HG03064 (cell line): ENCODE data around the gene BCL6.

Experiments used
- ATAC-seq: cut with Tn5 transposase; IDR thresholded peaks from one replicate; pipeline ENCODE4 v1.9.1; 2021; ENCODE audit warnings: low read depth; ENCODE audit not compliant: unreplicated experiment

BCL6 gene

DNA sequence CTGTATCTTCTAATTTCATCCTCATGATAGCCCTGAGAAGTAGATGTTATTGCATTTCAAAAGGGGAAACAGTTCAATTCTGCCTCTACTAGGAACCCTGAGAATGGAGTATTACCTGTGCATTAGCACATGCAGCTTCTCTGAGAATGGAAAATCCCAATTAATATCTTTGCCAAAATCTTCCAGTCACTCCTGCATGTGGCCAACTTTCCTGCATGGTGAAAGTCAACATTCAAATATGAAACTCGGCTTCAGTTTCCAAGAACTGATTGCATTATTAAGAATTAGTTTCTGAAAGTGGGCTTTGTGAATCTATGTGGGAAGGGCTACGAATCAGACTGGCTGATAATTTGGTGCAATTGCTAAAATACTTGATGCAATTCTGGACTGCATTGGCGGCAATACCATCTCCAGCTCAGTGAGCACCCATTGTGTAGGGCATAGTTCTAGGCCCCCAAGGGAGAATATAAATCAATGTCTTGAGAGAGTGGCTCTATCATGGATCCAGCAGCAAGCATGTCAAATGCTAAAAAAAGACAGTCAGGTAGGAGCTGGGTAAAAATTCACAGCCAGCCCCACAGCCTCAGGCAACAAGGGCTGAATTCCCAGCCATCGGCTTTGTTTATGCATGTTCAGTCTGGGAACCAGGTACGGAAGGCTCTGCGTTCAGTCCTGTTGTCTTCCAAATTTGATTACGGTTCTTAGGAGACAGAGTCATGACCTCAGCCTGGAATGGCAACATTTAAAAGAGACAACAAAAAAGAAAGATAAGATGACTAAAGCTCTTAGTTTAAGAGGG, 18.8 kb upstream of the BCL6 start:
- no peak for ATAC-seq

DNA sequence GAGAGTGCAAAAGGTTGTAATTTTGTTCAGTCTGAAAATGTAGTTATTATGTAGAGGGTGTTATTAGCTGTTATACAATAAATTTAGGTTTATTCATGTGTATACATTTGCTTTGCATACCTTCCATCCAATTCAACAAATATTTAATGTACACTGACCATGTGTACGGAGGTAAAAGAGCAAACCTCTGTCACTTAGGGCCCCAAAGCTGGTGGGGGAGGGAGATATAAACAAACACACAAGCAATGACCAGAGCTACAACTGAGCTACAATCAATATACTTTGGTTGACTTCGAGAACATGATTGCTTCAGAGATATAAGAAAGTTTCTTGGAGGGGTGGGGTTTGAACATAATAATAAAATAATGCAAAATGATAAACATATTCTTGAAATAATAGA, 17.5 kb upstream of the BCL6 start:
- no peak for ATAC-seq

DNA sequence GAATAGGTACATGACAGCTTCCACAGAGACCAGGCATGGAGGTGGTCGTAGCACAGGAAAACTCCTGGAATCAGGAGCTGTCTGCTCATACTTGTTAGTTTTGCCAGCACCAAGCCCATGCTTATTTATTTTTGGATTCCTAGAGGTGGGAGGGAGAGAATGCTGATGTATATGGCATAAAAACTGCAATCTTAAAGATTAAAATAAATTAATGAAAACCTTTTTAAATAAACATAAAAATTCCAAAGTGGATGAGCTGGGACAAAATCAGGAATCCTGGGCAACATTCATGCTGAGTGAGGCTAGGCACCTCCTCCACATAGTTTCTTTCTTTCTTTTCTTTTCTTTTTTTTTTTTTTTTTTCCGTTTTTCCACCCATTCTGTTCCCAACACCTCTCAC, 14.3 kb upstream of the BCL6 start:
- ATAC-seq = no peak

DNA sequence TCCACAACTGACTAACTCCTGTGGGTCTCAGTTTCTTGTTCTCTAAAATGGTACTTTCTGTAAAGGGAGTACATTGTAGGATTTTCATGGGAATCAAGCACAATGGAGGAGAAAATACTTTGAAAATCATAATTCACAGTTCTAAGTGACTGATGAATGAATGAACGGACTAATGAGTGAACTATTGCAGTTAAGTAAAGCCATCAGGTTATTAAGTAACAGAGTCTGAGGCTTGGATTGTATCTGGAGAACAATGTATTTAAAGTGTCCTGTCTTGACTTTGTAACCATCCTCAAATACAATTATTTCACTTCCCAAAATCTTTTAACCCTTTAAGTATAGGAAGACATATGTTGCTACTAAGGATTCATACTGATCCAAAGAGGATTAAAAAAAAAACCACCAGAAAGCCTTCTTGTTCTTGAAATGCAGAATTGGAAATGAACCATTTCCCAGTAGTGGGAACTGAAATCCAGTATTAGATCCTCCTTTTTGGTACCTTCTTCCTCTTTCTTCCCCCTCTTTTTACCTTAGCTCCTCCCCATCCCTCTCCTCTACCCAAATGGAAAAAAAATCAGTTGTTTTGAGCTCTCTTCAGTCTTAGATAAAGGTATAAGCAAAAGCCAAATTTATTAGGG, 13.2 kb upstream of the BCL6 start:
- ATAC-seq = no peak

DNA sequence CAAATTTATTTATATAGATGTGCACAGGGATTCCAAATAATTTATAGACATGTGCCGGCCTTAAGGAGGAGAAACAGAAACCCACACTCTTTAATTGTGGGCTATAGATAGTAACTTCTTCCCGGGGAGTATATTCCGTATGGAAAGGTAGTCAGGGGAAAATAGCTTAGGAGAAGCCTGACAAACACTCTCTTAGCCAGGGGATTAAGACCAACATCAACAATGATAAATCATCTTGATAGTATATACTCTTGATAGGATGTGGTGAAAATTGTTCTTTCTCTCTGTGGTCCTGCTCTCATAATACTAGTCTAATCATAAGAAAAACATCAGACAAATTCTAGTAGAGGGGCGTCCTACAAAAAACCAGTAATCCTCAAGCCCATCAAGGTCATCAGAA, 8.2 kb upstream of the BCL6 start:
- ATAC-seq = no peak

DNA sequence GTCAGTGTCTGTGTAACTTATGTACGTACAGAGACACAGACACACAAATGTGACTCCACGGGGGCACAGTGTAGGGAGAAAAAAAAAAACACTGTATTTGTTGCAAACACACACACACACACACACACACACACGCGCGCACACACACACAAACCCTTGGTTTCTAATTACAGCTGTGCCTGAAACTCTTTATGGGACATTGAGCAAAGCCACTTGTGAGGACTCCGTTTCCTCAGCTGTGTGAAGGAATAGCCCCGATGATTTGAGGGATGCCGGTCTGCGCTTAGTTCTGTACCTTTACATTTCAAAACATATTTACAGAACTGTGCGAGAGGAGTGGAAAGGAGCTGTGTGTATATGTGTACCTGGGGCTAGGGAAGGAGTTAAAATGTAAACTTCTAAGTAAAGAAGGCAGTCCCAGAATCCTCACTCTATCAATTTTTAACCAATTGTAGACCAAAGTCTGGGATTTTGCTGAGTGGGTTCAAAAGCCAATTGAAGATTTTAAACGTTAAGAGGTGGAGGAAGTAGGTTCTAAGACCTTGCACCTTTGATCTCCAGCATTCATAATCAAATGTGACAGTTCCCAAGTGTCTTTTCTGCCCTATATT, 5.3 kb upstream of the BCL6 start:
- ATAC-seq = no peak

DNA sequence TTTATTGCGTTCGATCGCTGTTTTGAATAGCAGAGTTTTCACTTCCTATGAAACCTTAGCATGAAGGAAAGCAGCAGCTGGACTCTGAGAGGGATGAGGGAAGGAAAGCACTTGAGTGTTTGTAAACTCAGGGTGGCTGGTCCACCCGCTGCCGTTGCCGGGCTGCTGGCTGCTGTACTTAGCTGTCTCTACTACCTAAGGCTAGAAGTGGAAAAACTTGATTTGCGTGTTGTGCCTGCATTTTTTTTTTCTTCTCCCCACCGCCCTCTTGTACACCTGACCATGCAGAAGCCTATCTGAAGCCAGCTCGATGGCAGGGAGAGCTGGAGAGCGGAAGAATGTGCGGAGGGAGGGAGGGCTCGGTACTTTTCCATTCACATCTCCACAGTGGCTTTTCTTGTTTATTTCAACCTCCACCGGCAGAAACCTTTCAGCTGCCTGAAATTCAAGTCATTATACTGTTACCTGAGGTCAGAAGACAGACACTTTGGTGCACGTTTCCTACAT, 4.8 kb upstream of the BCL6 start:
- no peak for ATAC-seq

DNA sequence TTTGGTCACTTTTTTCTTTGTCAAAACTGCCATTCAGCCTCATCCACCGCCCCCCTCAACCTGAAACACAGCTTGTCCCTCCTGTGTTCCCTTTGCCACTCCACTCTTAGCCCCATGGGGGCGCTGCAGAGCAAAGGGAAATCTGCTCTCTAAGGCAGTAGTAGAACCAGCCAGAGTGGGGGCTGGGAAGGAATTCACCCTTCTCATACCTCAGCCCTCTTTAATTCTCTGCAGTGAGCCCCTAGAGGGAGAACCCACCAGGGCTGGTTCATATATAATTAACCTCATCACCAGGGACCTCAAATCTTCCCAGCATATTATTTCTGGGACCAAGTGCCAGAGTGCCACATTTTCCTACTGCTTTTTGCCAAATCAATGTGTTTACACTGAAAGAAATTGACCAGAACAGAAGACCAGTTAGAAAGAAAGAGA, 2.8 kb upstream of the BCL6 start:
- ATAC-seq = no peak

DNA sequence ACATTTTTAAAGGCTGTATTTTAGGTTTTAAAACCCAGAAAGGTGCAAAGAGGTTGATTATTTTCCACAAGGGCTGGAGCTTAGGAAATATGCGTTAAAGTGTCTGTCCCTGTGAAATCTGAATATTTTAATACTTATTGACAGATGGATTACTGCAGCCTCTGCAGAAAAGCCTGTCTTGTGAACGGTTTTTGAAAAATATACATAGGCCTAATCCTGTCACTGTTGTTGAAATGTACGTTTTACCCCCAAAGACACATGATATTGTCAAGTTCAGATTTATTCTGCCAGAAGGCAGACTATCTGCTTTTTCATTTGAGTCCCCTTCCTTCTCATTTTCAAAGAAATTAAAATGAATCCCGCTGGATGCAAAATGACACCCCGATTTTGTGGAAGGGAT, 2.2 kb upstream of the BCL6 start:
- ATAC-seq = no peak

DNA sequence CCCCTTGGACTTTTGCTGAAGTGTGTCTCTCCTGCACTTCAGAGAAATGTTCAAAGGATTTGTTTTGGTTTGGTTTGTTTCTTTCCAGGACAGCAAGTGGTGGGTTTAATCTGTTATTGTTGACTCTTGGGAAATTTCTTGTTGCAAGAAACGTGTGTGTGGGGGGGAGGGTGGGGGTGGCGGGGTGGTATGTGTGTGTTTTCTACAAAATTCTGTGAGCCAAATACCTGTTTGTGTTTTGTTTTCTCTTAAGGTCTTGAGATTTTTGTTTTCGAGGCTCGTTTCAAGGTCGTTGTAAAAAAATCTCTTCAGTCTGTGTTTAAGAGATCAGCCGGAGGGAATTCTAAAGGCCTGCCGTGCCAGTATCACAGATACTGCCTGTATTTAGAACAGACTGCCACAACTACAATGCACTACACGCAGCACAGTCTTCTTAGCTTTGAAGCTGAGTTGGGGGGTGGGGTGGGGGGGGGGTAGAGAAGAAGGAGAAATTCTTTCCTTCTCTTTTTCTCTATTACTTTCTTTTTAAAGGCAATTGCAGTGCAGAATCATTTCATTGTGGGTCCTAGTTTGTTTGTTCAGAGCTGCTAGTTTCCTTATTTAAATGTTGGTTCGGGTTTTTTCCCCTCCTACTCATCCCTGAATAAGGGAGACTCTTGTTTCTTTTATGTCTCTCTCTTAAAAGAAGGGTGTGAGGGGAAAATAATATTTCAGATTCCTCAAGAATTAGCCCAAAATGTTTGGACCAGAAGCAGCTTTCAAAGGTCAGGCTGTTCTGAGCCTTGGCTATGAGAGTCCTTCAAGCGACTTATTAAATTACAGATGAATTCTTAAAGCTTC, 1.4 kb upstream of the BCL6 start:
- no peak for ATAC-seq

DNA sequence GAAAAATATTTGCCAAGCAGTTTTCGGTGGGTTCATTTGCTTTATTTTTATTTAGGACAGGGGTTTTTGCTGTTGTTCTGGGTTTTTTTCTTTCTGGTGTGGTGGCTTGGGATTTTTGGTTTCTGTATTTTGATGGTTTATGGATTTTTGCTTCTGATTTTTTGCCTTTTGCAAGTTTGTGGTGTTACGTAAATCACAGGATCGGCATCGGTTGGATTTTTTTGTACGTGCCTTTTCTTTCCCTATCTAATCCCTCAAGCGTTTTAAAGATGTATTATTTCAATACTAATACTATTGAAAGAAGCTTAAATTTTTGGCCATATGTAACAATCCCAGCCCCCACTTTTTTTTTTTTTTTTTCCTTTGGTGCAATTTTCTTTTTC, 782 bp upstream of the BCL6 start:
- ATAC-seq = no peak

DNA sequence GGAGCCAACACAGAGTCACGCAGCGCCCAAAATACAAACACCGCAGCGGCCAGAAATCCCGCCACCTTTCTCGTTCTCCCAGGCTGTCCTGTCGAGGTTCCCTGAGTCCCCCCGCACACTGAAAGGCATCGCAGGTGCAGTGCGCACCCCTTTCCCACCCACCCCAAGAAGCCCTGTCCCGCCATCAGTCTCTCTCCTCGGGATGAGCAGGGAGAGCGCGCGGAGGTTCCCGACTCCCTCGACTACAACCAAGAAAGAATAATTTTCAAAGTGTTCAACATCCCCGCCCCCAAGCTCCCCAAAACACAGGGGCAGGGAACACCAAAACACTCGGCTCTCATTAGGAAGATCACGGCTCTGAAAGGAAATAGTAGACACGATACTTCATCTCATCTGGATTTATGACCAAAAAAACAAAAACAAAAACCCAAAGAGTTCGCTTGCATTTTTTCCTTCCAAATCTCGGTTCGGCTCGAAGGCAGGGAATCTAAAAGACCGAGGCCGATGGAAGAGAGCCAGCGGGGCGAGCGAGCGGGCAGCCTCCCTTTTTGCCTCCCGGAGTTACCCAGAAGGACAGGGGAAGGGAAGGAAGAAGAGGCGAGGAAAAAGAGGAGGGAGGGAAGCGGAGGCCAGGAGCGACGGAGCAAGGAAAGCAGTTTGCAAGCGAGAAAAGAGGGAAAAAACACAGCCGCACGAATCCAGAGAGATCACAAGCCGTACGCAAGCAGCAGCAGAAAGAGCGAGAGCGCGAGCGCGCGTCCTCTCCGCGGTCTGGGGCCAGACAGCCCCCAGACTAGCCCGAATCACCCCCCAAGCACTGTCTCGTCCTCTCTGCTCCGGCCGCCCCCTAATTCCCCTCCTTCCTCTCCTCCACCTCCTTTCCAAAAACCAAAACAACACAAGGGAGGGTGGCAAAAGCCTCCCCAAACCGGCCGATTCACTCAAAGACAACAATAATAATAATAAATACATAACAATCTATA, 808 bp downstream of the BCL6 start:
- ATAC-seq = no peak

DNA sequence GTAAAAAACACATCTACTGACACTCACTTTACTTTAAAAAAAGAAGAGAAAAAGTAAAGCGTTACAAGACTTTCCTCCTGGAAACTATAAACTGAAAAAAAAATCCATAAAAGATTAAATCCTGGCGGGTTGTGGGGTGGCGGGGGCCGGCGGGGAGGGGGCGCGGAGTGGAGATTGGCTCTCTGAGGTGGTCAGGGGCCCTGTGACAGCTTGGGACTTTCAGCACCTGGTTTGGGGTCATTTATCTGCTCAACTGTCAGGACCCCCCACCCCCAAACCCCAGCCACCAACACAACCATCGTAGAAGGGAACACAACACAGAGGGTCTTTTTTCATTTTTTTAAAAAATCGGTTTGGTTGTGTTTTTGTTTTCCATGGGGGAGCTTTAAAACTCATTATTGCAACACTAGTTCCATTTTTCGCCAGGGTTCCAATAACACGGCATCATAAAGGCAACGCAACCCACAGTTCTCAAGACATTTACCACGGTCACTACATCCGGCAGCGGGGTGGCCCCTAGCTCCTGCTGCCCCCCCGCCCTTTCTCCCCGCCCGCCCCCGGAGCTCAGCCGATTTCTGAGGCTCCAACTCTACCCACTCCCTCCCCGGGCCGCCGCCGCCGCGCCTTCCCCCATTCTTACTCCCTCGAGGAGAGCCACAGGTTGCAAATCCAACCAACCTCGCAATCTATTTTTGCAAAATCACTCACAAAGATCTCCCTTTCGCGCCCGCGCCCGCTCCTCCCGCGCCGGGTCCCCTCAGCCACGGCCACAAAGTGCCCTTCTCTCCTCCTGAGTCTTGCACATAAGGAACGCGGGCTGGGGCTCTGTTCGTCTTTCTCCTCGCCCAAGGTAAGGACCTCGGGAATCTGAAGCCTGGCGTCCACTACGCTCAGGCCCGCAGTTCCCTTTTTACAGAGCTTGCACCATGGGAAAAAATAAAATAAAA, 1.8 kb downstream of the BCL6 start:
- no peak for ATAC-seq

DNA sequence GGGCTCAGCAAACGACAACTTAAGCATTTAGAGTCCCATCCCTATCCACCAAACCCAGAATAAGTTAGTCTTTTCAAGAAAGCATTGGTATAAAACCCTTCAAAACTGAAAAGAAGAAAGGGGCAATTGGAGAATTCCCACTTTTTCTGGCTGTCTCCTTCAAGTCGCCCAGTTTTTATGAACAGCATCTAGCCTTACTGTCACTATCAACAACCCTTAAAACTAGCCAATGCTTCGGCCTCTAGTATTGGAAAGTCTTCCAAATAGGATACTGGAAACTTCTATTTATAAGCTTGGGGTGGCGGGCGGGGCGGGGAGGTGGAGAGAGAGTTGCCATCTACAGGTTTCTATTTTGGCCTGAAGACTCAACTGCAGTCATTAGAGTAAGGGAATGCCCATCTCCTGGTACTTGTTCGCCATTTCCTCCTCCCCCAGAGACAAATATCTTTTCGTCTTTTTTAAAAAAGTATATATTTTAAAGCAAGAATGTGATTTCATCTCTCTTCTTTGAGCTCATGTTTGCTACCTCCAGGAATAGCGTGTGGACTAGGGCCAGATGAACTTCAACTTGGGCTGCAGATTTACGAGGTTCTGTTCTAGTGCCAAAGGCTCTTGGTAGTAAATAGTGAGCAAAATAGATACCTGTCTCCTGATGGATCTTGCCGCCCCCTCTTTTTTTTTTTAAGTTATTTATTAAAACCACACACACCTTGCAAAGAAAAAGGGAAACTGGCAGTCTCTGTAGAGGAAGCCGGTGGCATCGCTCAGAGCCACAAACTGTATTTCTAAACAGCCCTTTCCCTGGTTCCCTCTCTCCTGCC, 2.7 kb downstream of the BCL6 start:
- no peak for ATAC-seq

DNA sequence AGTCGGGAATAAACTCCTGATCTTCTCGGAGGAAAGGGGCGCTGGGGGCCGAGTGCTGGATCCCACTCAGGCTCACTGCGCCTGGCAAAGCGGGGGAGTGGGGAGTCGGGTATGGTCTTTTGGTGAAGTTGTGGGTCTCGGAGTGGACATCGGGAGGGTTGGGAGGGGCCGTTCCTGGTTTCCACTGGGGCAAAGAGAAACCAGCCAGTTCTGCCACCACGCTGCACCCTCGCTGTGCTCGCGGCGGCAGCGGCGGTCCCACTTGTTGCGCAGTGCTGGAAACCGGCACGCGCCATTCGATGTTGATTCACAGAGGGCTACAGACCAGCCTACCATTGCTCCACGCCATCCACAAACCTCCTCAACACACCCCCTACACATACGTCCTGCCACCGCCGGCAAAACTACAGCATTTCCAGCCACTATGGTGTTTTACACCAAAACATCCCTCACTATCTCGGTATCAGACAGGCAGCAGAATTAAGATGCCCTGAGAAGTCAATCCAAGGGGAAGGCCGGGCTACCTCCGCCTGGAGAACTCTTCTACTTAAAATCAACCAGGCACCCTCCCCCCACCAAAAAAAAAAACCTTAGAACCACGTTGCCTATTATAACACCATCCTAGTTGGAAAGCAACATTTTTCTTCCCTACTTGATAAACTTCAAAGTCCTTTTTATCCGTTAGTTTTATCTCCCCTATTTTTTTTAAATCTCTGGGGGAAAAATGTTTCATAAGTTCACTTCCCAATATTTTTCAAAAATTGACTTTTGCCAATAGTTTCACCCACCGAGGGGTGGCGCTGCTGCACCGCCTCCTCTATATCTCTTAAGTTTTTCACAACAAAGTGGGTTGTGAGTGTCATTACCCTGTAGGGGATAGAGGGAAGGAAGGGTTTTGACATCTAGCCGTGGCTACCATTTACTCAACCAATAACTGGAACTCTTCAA, 3.6 kb downstream of the BCL6 start:
- ATAC-seq = no peak
